22Rv1 (cell line): ENCODE data around the gene VEPH1.
"Not testable (repeated sequence)": the region's sequence is repeated elsewhere in the genome, so short reads cannot be mapped to it uniquely, and the experiment has no call there.

Source experiments
- H3K27ac ChIP-seq: fragments of 450-650 bp; 2 replicates; pipeline ENCODE4 v1.5.1; 2017
- ZFX ChIP-seq: fragments of 450-650 bp; IDR thresholded peaks from 2 replicates; pipeline ENCODE4 v1.6.1; 2017; ENCODE audit warnings: antibody characterized with exemption, borderline replicate concordance
- TF ChIP-seq, protein P1 (sequence below): fragments of 450-650 bp; IDR thresholded peaks from 2 replicates; pipeline ENCODE4 v1.5.1; 2017; ENCODE audit warnings: mild to moderate bottlenecking

The VEPH1 gene

DNA sequence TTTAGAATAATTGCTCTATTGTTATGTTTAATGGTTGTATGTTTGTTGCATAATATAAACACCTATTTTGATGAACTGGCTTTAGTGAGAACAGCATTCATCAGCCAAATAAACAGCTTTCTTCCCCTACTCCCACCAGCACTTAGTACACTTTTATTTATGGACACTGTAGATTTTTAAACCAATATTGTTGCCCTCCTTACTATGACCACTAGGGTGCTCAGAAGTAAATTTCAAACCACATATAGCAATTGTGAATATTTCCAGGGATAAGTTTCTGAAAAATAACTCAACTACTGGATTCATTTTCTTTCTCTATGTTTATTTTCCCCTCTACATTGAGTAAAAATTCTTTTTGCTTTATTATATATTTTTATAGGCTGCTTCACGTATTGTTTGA lies 151.2 kb downstream of the VEPH1 start:
- no peak overlapping the region for H3K27ac ChIP-seq
- no peak for TF ChIP-seq ZFX
- TF ChIP-seq, protein P1, sequence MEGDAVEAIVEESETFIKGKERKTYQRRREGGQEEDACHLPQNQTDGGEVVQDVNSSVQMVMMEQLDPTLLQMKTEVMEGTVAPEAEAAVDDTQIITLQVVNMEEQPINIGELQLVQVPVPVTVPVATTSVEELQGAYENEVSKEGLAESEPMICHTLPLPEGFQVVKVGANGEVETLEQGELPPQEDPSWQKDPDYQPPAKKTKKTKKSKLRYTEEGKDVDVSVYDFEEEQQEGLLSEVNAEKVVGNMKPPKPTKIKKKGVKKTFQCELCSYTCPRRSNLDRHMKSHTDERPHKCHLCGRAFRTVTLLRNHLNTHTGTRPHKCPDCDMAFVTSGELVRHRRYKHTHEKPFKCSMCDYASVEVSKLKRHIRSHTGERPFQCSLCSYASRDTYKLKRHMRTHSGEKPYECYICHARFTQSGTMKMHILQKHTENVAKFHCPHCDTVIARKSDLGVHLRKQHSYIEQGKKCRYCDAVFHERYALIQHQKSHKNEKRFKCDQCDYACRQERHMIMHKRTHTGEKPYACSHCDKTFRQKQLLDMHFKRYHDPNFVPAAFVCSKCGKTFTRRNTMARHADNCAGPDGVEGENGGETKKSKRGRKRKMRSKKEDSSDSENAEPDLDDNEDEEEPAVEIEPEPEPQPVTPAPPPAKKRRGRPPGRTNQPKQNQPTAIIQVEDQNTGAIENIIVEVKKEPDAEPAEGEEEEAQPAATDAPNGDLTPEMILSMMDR, result peak; percentile 32

GRCh38 chr3:157350651-157351050 lies 152.6 kb downstream of the VEPH1 start:
- not testable (repeated sequence) for H3K27ac ChIP-seq

DNA sequence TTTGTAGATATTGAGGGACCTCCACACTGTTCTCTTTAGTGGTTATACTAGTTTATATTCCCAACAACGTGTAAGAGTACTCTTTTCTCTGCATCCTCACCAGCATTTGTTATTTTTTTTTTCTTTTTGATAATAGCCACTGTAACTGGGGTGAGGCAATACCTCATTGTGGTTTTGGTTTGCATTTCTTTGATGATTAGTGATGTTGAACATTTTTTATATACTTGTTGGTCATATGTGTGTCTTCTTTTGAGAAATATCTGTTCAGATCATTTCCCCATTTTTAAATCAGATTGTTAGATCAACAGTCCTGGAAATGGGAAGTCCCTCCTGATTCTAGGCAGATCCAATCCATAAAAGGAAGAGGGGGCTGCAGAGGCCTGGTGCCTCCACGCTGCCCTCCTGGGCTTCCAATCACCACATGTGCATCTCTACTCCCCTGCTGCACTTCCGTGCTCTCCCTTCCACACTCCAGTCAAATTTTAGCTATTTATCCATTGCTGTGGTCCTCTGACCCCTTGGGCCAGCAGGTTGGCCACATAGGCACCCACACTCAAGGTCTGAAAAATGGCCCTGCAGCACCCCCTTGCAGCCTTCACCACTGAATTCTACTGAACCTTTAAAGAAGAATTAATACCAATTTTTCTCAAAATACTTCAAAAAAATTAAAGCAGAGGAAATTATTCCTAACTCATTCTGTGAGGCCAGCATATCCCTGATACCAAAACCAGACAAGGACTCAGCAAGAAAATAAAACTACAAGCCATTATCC lies 154.7 kb downstream of the VEPH1 start:
- not testable (repeated sequence) for H3K27ac ChIP-seq

DNA sequence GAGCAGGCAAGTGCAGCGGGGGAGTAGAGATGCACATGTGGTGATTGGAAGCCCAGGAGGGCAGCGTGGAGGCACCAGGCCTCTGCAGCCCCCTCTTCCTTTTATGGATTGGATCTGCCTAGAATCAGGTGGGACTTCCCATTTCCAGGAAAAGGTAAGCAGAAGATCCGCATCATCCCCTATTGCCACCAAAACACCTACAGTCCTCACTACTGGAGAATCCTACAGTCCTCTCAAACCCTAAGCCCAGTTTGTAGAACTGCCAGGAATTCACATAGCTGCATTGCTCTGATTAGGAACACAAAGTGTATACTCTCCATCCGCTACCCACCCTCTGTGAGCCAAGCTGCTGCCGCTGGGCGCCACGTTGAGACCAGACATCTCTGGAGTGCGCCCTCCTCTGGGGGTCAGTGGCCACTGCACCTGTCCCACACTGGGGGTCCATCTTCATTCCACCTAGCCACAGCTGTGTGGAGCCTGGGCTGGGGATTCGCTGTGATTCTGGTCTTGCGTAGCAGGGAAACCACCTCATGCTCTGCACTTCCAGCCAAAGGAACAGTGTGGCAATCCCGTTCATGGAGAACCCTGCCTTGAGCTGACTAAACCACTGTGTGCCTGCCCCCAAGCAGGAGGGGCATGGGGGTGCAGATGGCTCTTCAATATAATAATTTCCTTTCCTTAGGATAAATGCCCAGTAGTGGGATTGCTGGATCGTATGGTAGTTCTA lies 155.5 kb downstream of the VEPH1 start:
- no peak for TF ChIP-seq ZFX
- TF ChIP-seq, protein P1, result peak; percentile 51
- no peak overlapping the region for H3K27ac ChIP-seq

DNA sequence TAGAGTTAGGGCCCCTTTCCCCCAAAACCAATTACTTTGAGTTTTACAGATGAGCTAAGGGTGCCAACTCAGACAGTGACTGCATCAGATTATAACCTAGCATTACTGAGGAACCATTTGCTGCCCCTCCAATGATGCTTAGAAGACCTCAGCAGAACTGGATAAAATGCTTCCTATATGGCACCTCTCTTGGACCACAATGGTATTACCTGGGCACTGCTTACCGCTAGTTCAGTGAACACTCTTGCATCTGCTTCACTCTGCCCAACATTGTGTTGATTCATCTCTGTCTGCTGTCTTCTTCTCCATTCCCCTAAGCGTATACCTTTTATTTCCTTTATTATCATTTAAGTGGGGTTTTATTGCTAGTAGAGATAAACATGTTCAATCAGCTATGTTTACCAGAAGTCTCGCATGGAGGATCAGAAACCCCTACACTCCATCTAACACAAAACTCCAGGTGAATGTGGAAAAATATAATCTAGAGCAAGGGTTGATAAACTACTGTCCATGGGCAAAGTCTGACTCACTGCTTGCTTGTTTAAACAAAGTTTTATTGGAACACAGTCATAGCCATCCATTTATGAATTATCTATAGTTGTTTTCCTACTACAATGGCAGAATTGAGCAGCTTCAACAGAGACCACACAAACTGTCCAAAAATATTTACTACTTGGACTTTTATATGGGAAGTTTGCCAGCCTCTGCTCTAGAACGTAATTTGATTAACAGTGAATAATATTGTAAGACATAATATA lies 166.8 kb downstream of the VEPH1 start:
- no peak for TF ChIP-seq ZFX
- TF ChIP-seq, protein P1, result no peak
- H3K27ac ChIP-seq, result no peak overlapping the region

DNA sequence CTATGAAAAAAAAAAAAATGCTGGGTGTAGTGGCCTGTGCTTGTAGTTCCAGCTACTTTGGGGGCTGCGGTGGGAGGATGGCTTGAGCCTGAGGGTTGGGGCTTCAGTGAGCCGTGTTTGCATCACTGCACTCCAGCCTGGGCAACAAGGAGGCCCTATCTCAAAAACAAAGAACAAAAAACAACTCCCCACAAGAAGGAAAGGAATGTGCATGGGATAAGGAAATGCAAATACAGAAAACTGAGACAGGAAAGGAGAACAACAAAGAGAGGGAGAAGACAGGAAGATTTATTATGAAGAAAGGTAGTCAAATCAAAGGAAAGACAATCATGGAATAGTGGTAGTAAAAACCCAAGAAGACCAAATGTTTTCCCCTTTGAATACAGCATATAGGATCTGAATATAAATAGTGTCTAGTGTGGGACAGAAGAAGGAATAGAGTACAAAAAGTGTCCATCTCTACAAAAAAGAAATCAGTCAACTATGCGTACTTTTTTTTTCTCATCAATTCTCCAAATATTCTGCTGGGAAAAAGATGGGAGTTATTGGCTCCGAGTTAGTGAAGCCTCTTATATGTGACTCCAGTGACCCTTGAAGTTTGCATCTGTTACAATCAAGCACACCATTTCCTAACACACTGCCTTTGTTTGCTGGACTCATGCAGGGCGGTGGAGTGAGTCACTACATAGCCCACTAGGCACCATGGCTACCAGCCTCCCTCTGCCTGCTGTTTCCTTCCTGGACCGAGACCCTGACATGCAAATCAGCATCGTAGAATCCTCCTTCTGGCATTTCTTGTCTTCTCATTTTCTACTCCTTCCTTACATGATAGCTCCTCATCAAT lies 167.8 kb downstream of the VEPH1 start:
- H3K27ac ChIP-seq, result no peak overlapping the region

DNA sequence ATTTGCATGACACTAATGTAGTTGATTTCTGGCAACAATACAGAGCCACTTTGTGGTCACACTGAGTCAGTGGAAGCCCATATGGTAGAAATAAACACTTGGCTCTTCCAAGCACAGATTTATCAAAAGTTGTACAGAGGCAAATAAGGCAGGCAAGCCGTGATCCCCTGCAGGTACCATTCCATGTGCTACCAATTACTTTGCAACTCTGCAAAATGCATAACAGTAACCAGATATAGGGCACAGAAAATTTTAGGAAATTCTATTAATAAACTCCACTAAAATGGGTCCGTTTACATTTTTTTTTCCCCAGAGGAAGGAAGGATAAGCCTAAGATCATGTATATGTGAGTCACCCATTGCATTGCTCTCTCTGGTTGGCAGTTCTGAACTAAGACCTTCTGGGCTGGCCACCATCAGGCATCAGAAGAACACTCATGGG lies 169.6 kb downstream of the VEPH1 start:
- H3K27ac ChIP-seq, result no peak overlapping the region
- TF ChIP-seq, protein P1, result no peak
- no peak for TF ChIP-seq ZFX

More for the DNA sequence above, 167.8 kb downstream of the VEPH1 start:
- TF ChIP-seq ZFX, result no peak
- TF ChIP-seq, protein P1, result no peak
